H1 (cell line): ENCODE measurements around the gene ACAT2. TPM values are rescaled to one million over a fixed set of nuclear protein-coding genes. Genes with fewer than 3 reads are reported as not detected.

Experiments used
- CTCF ChIA-PET: fragments of 300-600 bp; sonication (Branson Sonifier 250); formaldehyde crosslinking; loops from one replicate; lab custom pipeline; 2021; ENCODE audit not compliant: partially characterized antibody; lab: Charles Lee
- POLR2A ChIA-PET: fragments of 300-600 bp; sonication (Branson Sonifier 250); formaldehyde crosslinking; loops from one replicate; lab custom pipeline; 2021; ENCODE audit warnings: inconsistent platforms; ENCODE audit not compliant: partially characterized antibody; lab: Charles Lee
- DNase-seq, 2 experiments: peaks; one replicate each; pipeline versions ENCODE4 v3.0.0 to v3.0.0-alpha.2; 2010 to 2022; ENCODE audit warnings: low spot score in 2 of 2, low read depth in 1 of 2, mixed read lengths in 1 of 2
- FAIRE-seq: peaks from 2 replicates; lab custom pipeline; 2011; peaks lifted over from hg19 to GRCh38; lab: Jason Lieb, UNC
- H2AFZ ChIP-seq: 2 replicates; pipeline ENCODE4 v1.8.1; 2012; ENCODE audit warnings: low read length, inconsistent platforms
- H2AK5ac ChIP-seq: 2 replicates; pipeline ENCODE4 v1.6.1; 2013; ENCODE audit warnings: low read depth, low read length
- H2BK120ac ChIP-seq: replicated peaks from 2 replicates; pipeline ENCODE3; 2013; ENCODE audit warnings: low read depth, low read length, inconsistent platforms
- H2BK12ac ChIP-seq: 2 replicates; pipeline ENCODE4 v1.6.1; 2013; ENCODE audit warnings: low read depth, low read length
- H2BK15ac ChIP-seq: 2 replicates; pipeline ENCODE4 v1.6.1; 2013; ENCODE audit warnings: low read length
- H2BK20ac ChIP-seq: 2 replicates; pipeline ENCODE4 v1.6.1; 2013; ENCODE audit warnings: low read length
- H2BK5ac ChIP-seq: 2 replicates; pipeline ENCODE4 v1.6.1; 2013; ENCODE audit warnings: low read depth, low read length
- H3K14ac ChIP-seq: 2 replicates; pipeline ENCODE4 v1.6.1; 2013; ENCODE audit warnings: inconsistent platforms; ENCODE audit not compliant: insufficient read length
- H3K18ac ChIP-seq: 2 replicates; pipeline ENCODE4 v1.6.1; 2013; ENCODE audit warnings: low read length; ENCODE audit errors: extremely low read depth
- H3K23ac ChIP-seq: 2 replicates; pipeline ENCODE4 v1.6.1; 2013; ENCODE audit warnings: inconsistent platforms; ENCODE audit not compliant: insufficient read length
- H3K23me2 ChIP-seq: 2 replicates; pipeline ENCODE4 v1.6.1; 2013; ENCODE audit warnings: low read depth, low read length
- H3K27ac ChIP-seq: 2 replicates; pipeline ENCODE4 v1.6.1; 2011; ENCODE audit warnings: low read depth, low read length, inconsistent platforms
- H3K27me3 ChIP-seq, 4 experiments: replicated peaks in 1 of 4; 1 replicate in 1 of 4; 2 replicates in 3 of 4; pipeline versions ENCODE4 v1.6.1 to v1.8.1; 2011 to 2013; ENCODE audit warnings: low read length in 3 of 4, mild to moderate bottlenecking in 3 of 4, inconsistent platforms in 2 of 4, mixed read lengths in 2 of 4, moderate library complexity in 1 of 4; ENCODE audit not compliant: control insufficient read depth in 3 of 4, insufficient read depth in 3 of 4; ENCODE audit errors: extremely low read depth in 1 of 4
- H3K36me3 ChIP-seq, 4 experiments: 2 replicates each; pipeline versions ENCODE4 v1.6.1 to v1.8.1; 2011 to 2013; ENCODE audit warnings: mild to moderate bottlenecking in 4 of 4, low read length in 3 of 4, moderate library complexity in 2 of 4, control low read depth in 1 of 4, inconsistent platforms in 1 of 4; ENCODE audit not compliant: insufficient read depth in 4 of 4, control insufficient read depth in 2 of 4
- H3K4ac ChIP-seq: replicated peaks from 2 replicates; pipeline ENCODE3; 2013; ENCODE audit warnings: low read length, low read depth, mixed read lengths, inconsistent platforms; ENCODE audit not compliant: insufficient read length
- H3K4me1 ChIP-seq, 4 experiments: replicated peaks in 1 of 4; 1 replicate in 1 of 4; 2 replicates in 3 of 4; pipeline versions ENCODE4 v1.6.1 to v1.8.1; 2011 to 2013; ENCODE audit warnings: low read length in 3 of 4, inconsistent platforms in 2 of 4, mixed read lengths in 1 of 4; ENCODE audit not compliant: insufficient read depth in 4 of 4, control insufficient read depth in 3 of 4
- H3K4me2 ChIP-seq, 2 experiments: 2 replicates each; pipeline versions ENCODE4 v1.6.1 to v1.8.1; 2011 to 2013; ENCODE audit warnings: low read depth in 2 of 2, low read length in 2 of 2, control low read depth in 1 of 2, inconsistent platforms in 1 of 2, mild to moderate bottlenecking in 1 of 2; ENCODE audit not compliant: insufficient read depth in 1 of 2
- H3K4me3 ChIP-seq, 4 experiments: fragments of 200-600, 300-600 bp in 1 of 4; sonication (generic), shearing (Covaris generic), sonication (Bioruptor Twin) in 1 of 4; 2 replicates each; pipeline versions ENCODE4 v1.5.1 to v1.8.1; 2011 to 2016; ENCODE audit warnings: low read length in 4 of 4, low read depth in 3 of 4, control low read depth in 2 of 4, inconsistent platforms in 2 of 4, mild to moderate bottlenecking in 2 of 4, mixed read lengths in 1 of 4, moderate library complexity in 1 of 4; ENCODE audit not compliant: insufficient read depth in 2 of 4; ENCODE audit errors: extremely low read depth in 1 of 4
- H3K56ac ChIP-seq: replicated peaks from 2 replicates; pipeline ENCODE3; 2013; ENCODE audit warnings: low read depth, mild to moderate bottlenecking, mixed read lengths, low read length, inconsistent platforms; ENCODE audit not compliant: insufficient read length
- H3K79me1 ChIP-seq: 2 replicates; pipeline ENCODE4 v1.6.1; 2013; ENCODE audit warnings: low read depth, low read length, control low read depth
- H3K79me2 ChIP-seq, 2 experiments: 2 replicates each; pipeline versions ENCODE4 v1.6.1 to v1.8.1; 2012 to 2013; ENCODE audit warnings: low read length in 2 of 2, mild to moderate bottlenecking in 2 of 2, inconsistent platforms in 1 of 2; ENCODE audit not compliant: insufficient read depth in 2 of 2, control insufficient read depth in 1 of 2
- H3K9ac ChIP-seq, 4 experiments: replicated peaks in 1 of 4; 1 replicate in 1 of 4; 2 replicates in 3 of 4; pipeline versions ENCODE4 v1.6.1 to v1.8.1; 2011 to 2013; ENCODE audit warnings: low read depth in 3 of 4, low read length in 3 of 4, control low read depth in 2 of 4, mild to moderate bottlenecking in 2 of 4, moderate library complexity in 2 of 4, inconsistent platforms in 1 of 4; ENCODE audit errors: extremely low read depth in 1 of 4
- H3K9me3 ChIP-seq, 2 experiments: 2 replicates each; pipeline versions ENCODE4 v1.6.1 to v1.8.1; 2012 to 2013; ENCODE audit warnings: mild to moderate bottlenecking in 2 of 2, moderate library complexity in 2 of 2, control low read depth in 1 of 2, inconsistent platforms in 1 of 2, low read depth in 1 of 2, low read length in 1 of 2, mixed read lengths in 1 of 2; ENCODE audit not compliant: insufficient read depth in 2 of 2
- H4K20me1 ChIP-seq, 2 experiments: replicated peaks in 1 of 2; 2 replicates each; pipeline versions ENCODE3 to v1.8.1; 2011 to 2013; ENCODE audit warnings: inconsistent platforms in 2 of 2, low read length in 2 of 2, mild to moderate bottlenecking in 1 of 2; ENCODE audit not compliant: insufficient read depth in 2 of 2, control insufficient read depth in 1 of 2
- H4K5ac ChIP-seq: 2 replicates; pipeline ENCODE4 v1.6.1; 2013; ENCODE audit warnings: low read length, low read depth, mixed read lengths, inconsistent platforms; ENCODE audit not compliant: insufficient read length
- H4K8ac ChIP-seq: 2 replicates; pipeline ENCODE4 v1.8.0; 2013; ENCODE audit warnings: mild to moderate bottlenecking, moderate library complexity, low read length, inconsistent platforms; ENCODE audit not compliant: insufficient read depth; ENCODE audit errors: extremely low read depth
- H4K91ac ChIP-seq: replicated peaks from 2 replicates; pipeline ENCODE3; 2013; ENCODE audit warnings: low read length, mixed read lengths, inconsistent platforms; ENCODE audit not compliant: insufficient read length
- EGR1 ChIP-seq: IDR thresholded peaks from 2 replicates; pipeline ENCODE4 v1.6.1; 2011; ENCODE audit warnings: low read depth, low read length, borderline replicate concordance
- POLR2A ChIP-seq, 2 experiments: IDR thresholded peaks; 1 replicate in 1 of 2; 2 replicates in 1 of 2; pipeline ENCODE4 v1.6.1; 2011; ENCODE audit warnings: low read depth in 2 of 2, low read length in 2 of 2, mild to moderate bottlenecking in 2 of 2; ENCODE audit errors: control extremely low read depth in 1 of 2
- WGBS, 2 experiments: shearing (Covaris generic) in 1 of 2; methylation state at CpG; one replicate each; pipeline versions ENCODE4 v1.1.6 to v1.1.7; 2013 to 2015; ENCODE audit warnings: low lambda C conversion rate in 2 of 2, mixed read lengths in 2 of 2, inconsistent platforms in 1 of 2, low coverage in 1 of 2, missing lambda C conversion rate in 1 of 2; ENCODE audit not compliant: insufficient replicate concordance in 2 of 2, insufficient coverage in 1 of 2, insufficient read length in 1 of 2; ENCODE audit errors: extremely low coverage in 1 of 2, missing lambda C conversion rate in 1 of 2; 5-methylcytosine and 5-hydroxymethylcytosine counted together
- polyA plus RNA-seq, 7 experiments: library from polyadenylated mRNA; depleted of rRNA in 3 of 7; stranded (reverse) in 5 of 7; unstranded in 2 of 7; fragments of >200 nt in 5 of 7; fragments of 200-250 nt in 2 of 7; gene quantifications; 1 replicate in 5 of 7; 2 replicates in 1 of 7; 4 replicates in 1 of 7; pipeline versions ENCODE4 v1.2.1 to v1.2.3, GENCODE V29; 2011 to 2013; ENCODE audit warnings: missing spikeins in 2 of 7, mixed read lengths in 2 of 7
- total RNA-seq: library from RNA; stranded (reverse); fragmentation: NEBNext Ultra II Directional; extraction: Animal tissue kit (Norgen Biotek cat#: 25700); gene quantifications from 2 replicates; pipeline ENCODE4 v1.2.1, GENCODE V29; 2021

ACAT2 gene
- total and polyA plus RNA-seq, 2 of the 8 experiments (the other 6 are each of a cell fraction or from before 2014, with no cell fraction given), result 61.6 to 166 TPM

DNA sequence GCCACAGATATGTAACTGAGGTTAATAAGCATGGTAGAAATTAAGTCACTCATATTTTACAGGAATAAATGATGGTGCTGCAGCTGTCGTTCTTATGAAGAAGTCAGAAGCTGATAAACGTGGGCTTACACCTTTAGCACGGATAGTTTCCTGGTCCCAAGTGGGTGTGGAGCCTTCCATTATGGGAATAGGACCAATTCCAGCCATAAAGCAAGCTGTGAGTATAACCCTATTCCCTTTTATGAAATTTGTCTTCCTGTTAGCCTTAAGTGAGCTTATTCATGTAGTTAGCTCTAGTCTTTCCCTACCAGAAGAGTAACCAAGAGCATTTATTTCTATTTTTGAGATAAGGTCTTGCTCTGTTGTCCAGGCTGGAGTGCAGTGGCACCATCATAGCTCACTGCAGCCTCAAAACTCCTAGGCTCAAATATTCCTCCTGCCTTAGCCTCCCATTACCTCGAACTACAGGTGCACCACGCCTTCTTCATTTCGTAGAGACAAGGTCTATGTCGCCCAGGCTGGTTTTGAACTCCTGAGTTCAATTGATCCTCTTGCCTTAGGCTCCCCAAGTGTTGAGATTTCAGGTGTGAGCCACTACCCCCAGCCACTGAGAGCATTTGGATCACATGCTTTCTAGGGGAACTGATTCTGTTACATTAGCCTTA, 15.5 kb downstream of the ACAT2 start:
- Histone ChIP-seq H3K14ac (no peak overlapping the region), H3K36me3 (peaks cover 33 to 95% (median 79%) of the 10 kb centered on the region in 4 experiments), H2BK15ac (no peak overlapping the region), H3K9me3 (no peaks in the 10 kb centered on the region), H2BK120ac (no peak overlapping the region), H3K27ac (no peak overlapping the region), H3K4me2 (no peak overlapping the region), H2AFZ (no peak overlapping the region), H3K79me2 (0 out of 4 replicates have a peak, but pooled peaks cover 0 to 2% of the 10 kb centered on the region in 2 experiments), H3K23me2 (no peaks in the 10 kb centered on the region), H2BK12ac (no peak overlapping the region), H4K5ac (no peak overlapping the region), H3K56ac (no peak overlapping the region), H2AK5ac (no peak overlapping the region), H4K8ac (no peak overlapping the region), H3K18ac (no peak overlapping the region), H4K91ac (no peak overlapping the region), H3K4me1 (no peaks in the 10 kb centered on the region), H3K4me3 (no peak overlapping the region), H4K20me1 (peaks cover 4 to 8% of the 10 kb centered on the region in 2 experiments), H3K9ac (no peak overlapping the region), H2BK20ac (no peak overlapping the region), H2BK5ac (no peak overlapping the region), H3K23ac (no peak overlapping the region), H3K4ac (no peak overlapping the region), H3K27me3 (no peaks in the 10 kb centered on the region), H3K79me1 (no peaks in the 10 kb centered on the region)
- POLR2A ChIA-PET, result interaction anchor here (0.6 to 2.9 kb wide), 6 partner anchors 11 to 84 kb away, joined by 3 to 7 read pairs (median 4); partner anchors contain the start of genes SOD2 and TCP1
- WGBS, 2 experiments, result 91% methylated on average over 7 of the region's 7 CpGs; no CpG with 5 or more reads in 1 of the 2 experiments
- TF ChIP-seq EGR1, result no peak
- TF ChIP-seq POLR2A (IDR thresholded peaks at IDR 0.05; ENCODE audit: control extremely low read depth in 1 of 2, low read depth in 2 of 2, low read length in 2 of 2), result 0 out of 3 replicates have a peak, but pooled peaks of 1 of the 2 experiments have one; percentile 34
- FAIRE-seq, result no peak
- no peak for DNase-seq
- CTCF ChIA-PET, result no interaction called here
